Astrocyte (in vitro differentiated cells and primary cell): ENCODE data around the gene MSLN.

ENCODE experiments used
- EZH2 ChIP-seq: IDR thresholded peaks from 2 replicates; pipeline ENCODE4 v1.6.1; 2012; ENCODE audit warnings: mild to moderate bottlenecking, low read length, inconsistent platforms; ENCODE audit not compliant: insufficient read depth
- TF ChIP-seq, protein P1 (sequence below): IDR thresholded peaks from 2 replicates; pipeline ENCODE4 v1.5.1; 2011; ENCODE audit warnings: low read depth, mild to moderate bottlenecking, inconsistent platforms, low read length, moderate library complexity; ENCODE audit not compliant: insufficient read depth

- TF ChIP-seq, protein P1, sequence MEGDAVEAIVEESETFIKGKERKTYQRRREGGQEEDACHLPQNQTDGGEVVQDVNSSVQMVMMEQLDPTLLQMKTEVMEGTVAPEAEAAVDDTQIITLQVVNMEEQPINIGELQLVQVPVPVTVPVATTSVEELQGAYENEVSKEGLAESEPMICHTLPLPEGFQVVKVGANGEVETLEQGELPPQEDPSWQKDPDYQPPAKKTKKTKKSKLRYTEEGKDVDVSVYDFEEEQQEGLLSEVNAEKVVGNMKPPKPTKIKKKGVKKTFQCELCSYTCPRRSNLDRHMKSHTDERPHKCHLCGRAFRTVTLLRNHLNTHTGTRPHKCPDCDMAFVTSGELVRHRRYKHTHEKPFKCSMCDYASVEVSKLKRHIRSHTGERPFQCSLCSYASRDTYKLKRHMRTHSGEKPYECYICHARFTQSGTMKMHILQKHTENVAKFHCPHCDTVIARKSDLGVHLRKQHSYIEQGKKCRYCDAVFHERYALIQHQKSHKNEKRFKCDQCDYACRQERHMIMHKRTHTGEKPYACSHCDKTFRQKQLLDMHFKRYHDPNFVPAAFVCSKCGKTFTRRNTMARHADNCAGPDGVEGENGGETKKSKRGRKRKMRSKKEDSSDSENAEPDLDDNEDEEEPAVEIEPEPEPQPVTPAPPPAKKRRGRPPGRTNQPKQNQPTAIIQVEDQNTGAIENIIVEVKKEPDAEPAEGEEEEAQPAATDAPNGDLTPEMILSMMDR, result no peak
- TF ChIP-seq EZH2, result no peak
Observed at GRCh38 chr16:726438-727290, 33.9 kb upstream of the MSLN start, which contains the start of the genes CCDC78 and HAGHL.
